GM12891 (cell line): Measurements from ENCODE around the gene ZNF236.
A peak's percentile ranks its signal among the peaks of the same experiment; 100 is the strongest.

Experiments used
- DNase-seq: peaks from one replicate; pipeline ENCODE4 v3.0.0; 2011; ENCODE audit warnings: low spot score; ENCODE audit not compliant: insufficient read length
- FAIRE-seq: peaks from 2 replicates; lab custom pipeline; 2011; peaks lifted over from hg19 to GRCh38; lab: Jason Lieb, UNC
- PAX5 ChIP-seq: IDR thresholded peaks from 2 replicates; pipeline ENCODE4 v1.6.1; 2011; ENCODE audit warnings: low read length, moderate library complexity, mild to moderate bottlenecking; ENCODE audit not compliant: insufficient read depth, severe bottlenecking
- POLR2A ChIP-seq: IDR thresholded peaks from 2 replicates; pipeline ENCODE4 v1.6.1; 2011; ENCODE audit warnings: low read depth, low read length, control low read depth
- POLR2AphosphoS5 ChIP-seq: IDR thresholded peaks from 2 replicates; pipeline ENCODE4 v1.6.1; 2011; ENCODE audit warnings: low read depth, low read length, control low read depth
- POU2F2 ChIP-seq: IDR thresholded peaks from 2 replicates; pipeline ENCODE4 v1.6.1; 2011; ENCODE audit warnings: low read depth, mild to moderate bottlenecking, control low read depth, low read length, moderate library complexity
- SPI1 ChIP-seq: IDR thresholded peaks from 2 replicates; pipeline ENCODE4 v1.6.1; 2011; ENCODE audit warnings: low read depth, low read length, control low read depth
- TAF1 ChIP-seq: IDR thresholded peaks from 2 replicates; pipeline ENCODE4 v1.6.1; 2011; ENCODE audit warnings: low read depth, low read length, control low read depth

Gene ZNF236

GRCh38 chr18:76967721-76968472, 145.5 kb downstream of the ZNF236 start:
- DNase-seq, result no peak
- FAIRE-seq, result peak; percentile 13
- TF ChIP-seq TAF1 (no peak), POLR2A (no peak), PAX5 (no peak), SPI1 (no peak), POU2F2 (no peak), POLR2AphosphoS5 (no peak)

GRCh38 chr18:76970770-76971559, 148.6 kb downstream of the ZNF236 start:
- TF ChIP-seq TAF1 (no peak), POLR2A (no peak), PAX5 (no peak)
- DNase-seq, result no peak
- FAIRE-seq, result no peak

GRCh38 chr18:76972241-76972640, 149.9 kb downstream of the ZNF236 start:
- no peak for DNase-seq
- no peak for FAIRE-seq
- TF ChIP-seq POLR2A, result no peak
- TF ChIP-seq PAX5, result no peak
- no peak for TF ChIP-seq SPI1
- TF ChIP-seq TAF1, result no peak
- TF ChIP-seq POU2F2, result no peak
- no peak for TF ChIP-seq POLR2AphosphoS5

GRCh38 chr18:76972846-76973519, 150.6 kb downstream of the ZNF236 start:
- DNase-seq, result no peak
- FAIRE-seq, result no peak

GRCh38 chr18:76973520-76974266, 151.3 kb downstream of the ZNF236 start:
- no peak for TF ChIP-seq POLR2A
- no peak for TF ChIP-seq POLR2AphosphoS5
- TF ChIP-seq POU2F2, result no peak
- no peak for TF ChIP-seq SPI1
- no peak for FAIRE-seq
- DNase-seq, result no peak

More at GRCh38 chr18:76972846-76973519, 150.6 kb downstream of the ZNF236 start:
- TF ChIP-seq POU2F2, result no peak
- TF ChIP-seq SPI1, result no peak
- TF ChIP-seq PAX5, result no peak
- no peak for TF ChIP-seq POLR2AphosphoS5
- no peak for TF ChIP-seq TAF1
- TF ChIP-seq POLR2A, result no peak

GRCh38 chr18:76974386-76974785, 152.0 kb downstream of the ZNF236 start:
- no peak for FAIRE-seq
- no peak for DNase-seq
- TF ChIP-seq POU2F2, result no peak
- TF ChIP-seq POLR2A, result no peak
- no peak for TF ChIP-seq TAF1
- TF ChIP-seq POLR2AphosphoS5, result no peak
- no peak for TF ChIP-seq SPI1
- no peak for TF ChIP-seq PAX5

- DNase-seq (no peak), FAIRE-seq (no peak)
- TF ChIP-seq POLR2AphosphoS5 (no peak), PAX5 (no peak), SPI1 (no peak), TAF1 (no peak), POLR2A (no peak), POU2F2 (no peak)
These were observed 153.3 kb downstream of the ZNF236 start for GRCh38 chr18:76975577-76976110.

GRCh38 chr18:76977108-76977621, 154.8 kb downstream of the ZNF236 start:
- TF ChIP-seq POLR2AphosphoS5 (no peak), PAX5 (no peak), SPI1 (no peak), POLR2A (no peak), POU2F2 (no peak), TAF1 (no peak)
- no peak for DNase-seq

GRCh38 chr18:76977684-76978232, 155.4 kb downstream of the ZNF236 start:
- DNase-seq (no peak), FAIRE-seq (no peak)
- no peak for TF ChIP-seq PAX5
- no peak for TF ChIP-seq TAF1
- no peak for TF ChIP-seq POU2F2
- no peak for TF ChIP-seq SPI1
- TF ChIP-seq POLR2AphosphoS5, result no peak
- no peak for TF ChIP-seq POLR2A

More at GRCh38 chr18:76977108-76977621, 154.8 kb downstream of the ZNF236 start:
- FAIRE-seq, result no peak
